ENCODE data around the gene KLHL17.
"Not testable (repeated sequence)": the region's sequence is repeated elsewhere in the genome, so short reads cannot be mapped to it uniquely, and the experiment has no call there.

Gene KLHL17

GRCh38 chr1:1003618-1004419 lies 43.4 kb downstream of the KLHL17 start:
- DNase-seq: no peak

- DNase-seq: no peak
These were observed 44.0 kb downstream of the KLHL17 start for GRCh38 chr1:1004420-1004779.

DNA sequence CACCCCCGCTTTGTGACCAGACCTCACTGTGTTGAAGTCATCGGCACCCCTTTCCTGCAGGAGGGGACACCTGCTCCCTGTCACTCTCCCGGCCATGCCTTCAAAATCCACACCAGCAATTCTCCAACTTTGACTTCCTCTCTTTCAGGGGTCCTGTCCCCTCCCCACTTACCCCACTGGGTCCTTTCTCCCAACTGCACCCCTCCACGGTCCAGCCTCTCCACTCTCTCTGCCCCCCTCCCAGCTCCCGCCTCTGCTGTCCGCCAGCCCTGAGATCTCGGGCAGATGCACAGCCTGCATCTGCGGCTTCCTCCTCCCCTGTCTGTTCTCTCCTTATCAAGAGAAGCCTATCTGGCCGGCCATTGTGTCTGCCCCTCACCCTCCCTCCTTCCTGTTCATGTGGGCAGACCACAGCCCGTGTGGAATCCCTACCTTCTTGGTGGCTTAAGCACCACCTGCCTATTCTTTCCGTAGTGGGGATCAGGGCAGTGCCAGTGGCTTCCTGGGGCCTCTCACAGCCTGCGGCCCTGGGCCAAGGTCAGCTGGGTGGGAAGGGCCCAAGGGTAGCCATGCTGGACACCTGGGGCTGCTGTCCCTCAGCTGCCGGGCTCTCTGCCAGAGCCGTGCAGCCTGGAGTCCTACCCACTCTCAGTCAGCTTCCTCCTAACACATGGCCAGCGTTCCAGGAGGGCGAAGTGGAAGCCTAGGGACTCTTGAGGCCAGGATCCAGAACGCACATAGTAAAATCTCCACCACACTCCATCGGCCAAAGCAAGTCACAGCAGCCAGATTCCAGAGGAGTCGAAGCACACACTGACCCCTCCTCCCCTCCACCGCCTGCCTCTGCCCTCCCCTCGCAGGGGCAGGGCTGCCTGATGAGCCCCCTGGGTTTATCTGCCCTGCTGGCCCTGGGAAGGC lies 44.7 kb downstream of the KLHL17 start:
- no peak for DNase-seq

GRCh38 chr1:1005774-1006304 lies 45.5 kb downstream of the KLHL17 start:
- no peak for DNase-seq

DNA sequence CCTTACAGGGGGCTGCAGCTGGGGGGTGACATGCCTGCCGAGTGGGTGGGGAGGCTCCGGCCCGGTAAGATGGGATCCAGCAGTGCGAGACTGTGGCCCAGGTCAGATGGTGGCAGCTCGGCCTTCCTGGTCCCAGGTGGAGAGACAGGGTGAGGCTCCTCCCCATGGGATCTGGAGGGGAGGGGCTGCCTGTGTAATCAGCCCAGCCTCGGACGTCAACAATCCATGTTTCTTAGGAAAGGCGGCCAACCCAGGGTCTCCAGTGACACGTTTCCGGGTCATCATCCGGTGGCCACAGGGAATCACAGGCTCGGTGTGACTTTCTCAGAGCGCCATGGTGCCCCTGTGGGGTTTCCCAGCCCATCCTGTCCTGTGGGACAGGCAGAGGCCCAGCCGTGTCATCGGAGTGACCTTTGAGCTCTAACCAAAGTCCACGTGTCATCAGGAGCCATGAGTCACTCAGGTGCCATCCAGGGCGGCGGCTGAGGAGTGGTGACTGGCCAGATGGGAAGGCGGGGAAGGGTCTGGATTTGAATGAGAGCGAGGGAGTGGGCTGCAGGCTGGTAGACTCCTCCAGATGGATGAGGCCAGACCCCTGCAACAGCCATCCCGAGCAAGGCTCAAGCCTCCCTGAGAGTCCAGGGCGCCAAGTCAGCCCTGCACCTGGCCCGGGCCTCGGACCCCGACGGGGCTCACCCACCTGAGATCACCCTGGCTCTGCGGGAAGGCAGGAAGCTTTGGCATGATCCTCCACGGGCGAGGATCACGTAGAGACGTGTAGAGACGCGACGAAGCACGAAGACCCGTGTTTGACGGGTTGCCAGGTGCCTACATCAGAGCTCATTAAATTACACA lies 46.1 kb downstream of the KLHL17 start:
- no peak for DNase-seq

- not testable (repeated sequence) for DNase-seq
These were observed 49.7 kb downstream of the KLHL17 start for GRCh38 chr1:1010131-1010530.

- no peak for DNase-seq
These were observed 51.1 kb downstream of the KLHL17 start for GRCh38 chr1:1011396-1011949.

DNA sequence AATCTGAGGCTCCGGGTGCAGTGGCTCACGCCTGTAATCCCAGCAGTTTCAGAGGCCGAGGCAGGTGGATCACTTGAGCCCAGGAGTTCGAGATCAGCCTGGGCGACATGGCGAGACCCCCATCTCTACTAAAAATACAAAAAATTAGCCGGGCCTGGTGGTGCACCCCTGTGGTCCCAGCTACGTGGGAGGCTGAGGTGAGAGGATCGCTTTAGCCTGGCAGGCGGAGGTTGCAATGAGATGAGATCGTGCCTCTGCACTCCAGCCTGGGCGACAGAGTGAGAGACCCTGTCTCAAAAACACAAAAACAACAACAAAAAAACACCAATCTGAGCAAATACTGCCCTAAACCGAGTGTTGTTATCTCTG lies 52.3 kb downstream of the KLHL17 start:
- not testable (repeated sequence) for DNase-seq

DNA sequence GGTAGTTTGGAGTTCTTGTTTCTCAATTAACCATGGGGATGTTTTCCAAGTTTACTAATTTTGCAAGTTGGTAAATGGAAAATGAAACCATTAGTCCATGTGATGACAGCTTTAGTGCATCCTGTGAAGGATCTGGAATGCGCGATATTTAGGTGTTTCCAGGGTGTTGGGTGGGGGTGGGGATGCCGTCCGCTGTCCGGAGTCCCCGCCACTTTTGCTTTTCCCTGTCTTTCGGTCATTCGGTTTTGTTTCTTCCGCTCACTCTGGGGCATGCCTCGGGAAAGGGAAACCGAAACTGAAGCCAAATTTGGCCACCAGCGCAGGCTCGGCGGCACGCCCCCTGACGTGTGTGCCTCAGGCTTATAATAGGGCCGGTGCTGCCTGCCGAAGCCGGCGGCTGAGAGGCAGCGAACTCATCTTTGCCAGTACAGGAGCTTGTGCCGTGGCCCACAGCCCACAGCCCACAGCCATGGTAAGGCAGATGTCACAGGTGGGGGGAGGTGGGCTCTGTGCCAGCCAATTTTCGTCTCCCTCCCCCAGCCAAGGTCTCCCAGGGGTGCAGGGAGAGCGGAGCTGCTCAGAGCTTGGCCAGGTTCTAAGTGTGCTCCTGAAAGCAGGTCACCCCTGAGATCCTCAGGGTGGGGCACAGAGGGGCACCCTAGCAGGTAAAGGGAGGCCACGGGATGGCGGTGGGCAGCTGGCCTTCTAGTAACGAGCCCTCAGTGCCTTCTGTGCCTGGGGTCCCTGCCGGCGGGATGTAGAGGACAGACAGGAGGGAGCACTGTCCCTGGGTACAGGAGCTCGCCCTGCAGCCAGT lies 52.9 kb downstream of the KLHL17 start, which contains the start of gene ISG15:
TSS of gene ISG15 (plus strand) at position 393 of the 817 bp plus-strand sequence. CDS start at position 470, 77 bp downstream.
- peak; percentile 84 for DNase-seq

GRCh38 chr1:1013922-1014648 lies 53.7 kb downstream of the KLHL17 start:
- DNase-seq: no peak

DNA sequence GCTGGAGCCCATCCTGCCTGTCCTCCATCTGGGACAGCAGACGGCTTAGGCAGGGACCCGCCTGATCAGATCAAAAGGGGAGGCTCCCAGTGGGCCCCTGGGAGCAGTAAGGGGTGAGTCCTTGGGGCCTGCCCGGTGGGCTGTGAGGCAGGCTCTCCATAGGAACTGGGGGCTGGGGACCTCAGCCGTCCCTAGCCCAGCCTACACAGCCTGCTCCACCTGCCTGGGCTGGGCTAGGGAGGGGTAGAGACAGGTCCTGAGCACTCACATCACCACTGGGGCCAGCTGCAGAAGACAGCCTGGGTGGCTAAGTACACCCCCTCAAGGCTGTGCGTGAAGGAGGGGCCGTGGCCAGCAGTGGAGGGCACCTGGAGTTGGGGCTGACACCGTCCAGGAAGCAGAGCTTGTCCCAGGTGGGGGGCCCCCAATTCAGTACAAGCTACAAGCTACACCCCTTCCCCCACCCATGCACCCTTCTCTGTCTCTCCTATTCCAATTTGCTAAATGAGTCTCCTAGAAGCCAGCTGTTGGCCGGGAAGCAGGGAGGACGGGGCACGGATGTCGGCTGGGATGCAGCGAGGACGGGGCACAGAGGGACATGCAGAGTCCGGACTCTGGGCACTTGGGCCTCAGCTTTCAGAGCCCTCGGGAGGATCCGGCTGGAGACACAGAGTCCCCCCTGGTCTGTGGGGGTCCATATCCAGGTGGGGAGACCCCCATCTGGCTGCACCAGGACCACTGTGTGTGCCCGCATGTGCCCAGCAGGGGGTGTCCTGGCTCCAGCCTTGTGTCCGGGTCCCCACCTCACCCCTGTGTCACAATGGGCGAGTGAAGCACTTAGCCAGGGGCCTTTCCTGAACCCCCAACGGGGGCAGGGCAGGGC lies 54.7 kb downstream of the KLHL17 start:
- no peak for DNase-seq
